CD4-positive, alpha-beta T cell (primary cell): ENCODE data around the gene ZNF268. TPM values are rescaled to one million over a fixed set of nuclear protein-coding genes. Genes with fewer than 3 reads are reported as not detected.
A peak's percentile ranks its signal among the peaks of the same experiment; 100 is the strongest.

Experiments
- ATAC-seq: fragments of 200-7000 bp; cut with Tn5 transposase; one replicate; pipeline ENCODE4 v1.10.0; 2022; ENCODE audit warnings: mild to moderate bottlenecking; ENCODE audit not compliant: poor library complexity
- CTCF ChIA-PET: fragments of 350-600 bp; sonication (Branson Sonifier 250); formaldehyde crosslinking; loops from one replicate; lab custom pipeline; 2021; ENCODE audit warnings: antibody characterized with exemption, inconsistent platforms; lab: Charles Lee
- POLR2A ChIA-PET: fragments of 350-600 bp; sonication (Branson Sonifier 250); formaldehyde crosslinking; loops from one replicate; lab custom pipeline; 2021; ENCODE audit warnings: antibody characterized with exemption, inconsistent platforms; lab: Charles Lee
- DNase-seq, 14 experiments: peaks; one replicate each; pipeline ENCODE4 v3.0.0-alpha.2; 2013 to 2020; ENCODE audit warnings: mixed read lengths in 2 of 14
- H3K27ac ChIP-seq, 2 donors: one replicate each; pipeline versions ENCODE4 v1.5.1 to v1.7.0; 2013; ENCODE audit warnings: low read length in 2 of 2, low read depth in 1 of 2, mild to moderate bottlenecking in 1 of 2
- H3K27me3 ChIP-seq, 2 experiments: 1 replicate in 1 of 2; 2 replicates in 1 of 2; pipeline versions ENCODE4 v1.6.1 to v1.7.0; 2013; ENCODE audit warnings: low read length in 2 of 2, control low read depth in 1 of 2, mild to moderate bottlenecking in 1 of 2, moderate library complexity in 1 of 2; ENCODE audit not compliant: insufficient read depth in 2 of 2, control insufficient read depth in 1 of 2
- H3K36me3 ChIP-seq: one replicate; pipeline ENCODE4 v1.6.1; 2013; ENCODE audit warnings: low read length, control low read depth; ENCODE audit not compliant: insufficient read depth
- H3K4me1 ChIP-seq: one replicate; pipeline ENCODE4 v1.6.1; 2013; ENCODE audit warnings: low read length, control low read depth; ENCODE audit not compliant: insufficient read depth
- H3K4me3 ChIP-seq: one replicate; pipeline ENCODE4 v1.5.1; 2013; ENCODE audit warnings: mild to moderate bottlenecking, low read length, moderate library complexity
- H3K9me3 ChIP-seq, 2 experiments: 1 replicate in 1 of 2; 2 replicates in 1 of 2; pipeline versions ENCODE4 v1.6.1 to v1.7.0; 2013; ENCODE audit warnings: low read length in 2 of 2, mild to moderate bottlenecking in 2 of 2, control low read depth in 1 of 2, moderate library complexity in 1 of 2; ENCODE audit not compliant: control insufficient read depth in 1 of 2, insufficient read depth in 1 of 2
- H3K27ac Mint-ChIP-seq: one replicate; pipeline ENCODE4 v1.8.0; 2020; ENCODE audit warnings: mixed read lengths
- H3K27me3 Mint-ChIP-seq: one replicate; pipeline ENCODE4 v1.8.0; 2021; ENCODE audit warnings: mixed read lengths
- H3K36me3 Mint-ChIP-seq: one replicate; pipeline ENCODE4 v1.8.0; 2021; ENCODE audit warnings: low read depth, mixed read lengths
- H3K4me1 Mint-ChIP-seq: one replicate; pipeline ENCODE4 v1.8.0; 2021; ENCODE audit warnings: low read depth, mixed read lengths
- H3K4me3 Mint-ChIP-seq: one replicate; pipeline ENCODE4 v1.8.0; 2020; ENCODE audit warnings: mild to moderate bottlenecking, mixed read lengths
- H3K9me3 Mint-ChIP-seq: one replicate; pipeline ENCODE4 v1.8.0; 2020; ENCODE audit warnings: mixed read lengths
- intact Hi-C, 2 experiments: fragments of 100-400 bp; cut with DNase I in 1 of 2; cut with micrococcal nuclease in 1 of 2; formaldehyde crosslinking; loops; one replicate each; pipeline versions ENCODE4 v1.15.1 to v1.9.0; 2023 to 2025; cut with DNase I, micrococcal nuclease
- total RNA-seq, 174 experiments: library from RNA in 2 of 174; stranded (reverse) in 2 of 174; gene quantifications; one replicate each; pipeline ENCODE4 v1.2.3 and lab custom pipeline; 2021 to 2026
- TF ChIP-seq, protein P1 (sequence below): fragments of 200-600 bp; IDR thresholded peaks from one replicate; pipeline ENCODE4 v1.8.0; 2022; ENCODE audit warnings: antibody characterized with exemption, mild to moderate bottlenecking

Gene ZNF268
- total RNA-seq, 2 experiments from 2014 or later = 15.1 to 17.6 TPM

- Histone ChIP-seq H3K36me3 (peaks cover 27% of the 10 kb centered on the region), H3K9me3 (peaks cover 32 to 83% of the 10 kb centered on the region in 2 experiments), H3K27me3 (no peaks in the 10 kb centered on the region), H3K4me3 (no peak overlapping the region), H3K4me1 (no peaks in the 10 kb centered on the region), H3K27ac (no peak overlapping the region)
- ChIA-PET CTCF (no interaction called here), POLR2A (interaction anchor here (0.7 kb wide), 1 partner anchor 217 kb away, joined by 3 read pairs; the partner anchor contains the start of gene ZNF26)
- peaks cover 11% of the 10 kb centered on the region for H3K9me3 Mint-ChIP-seq
- H3K4me1 Mint-ChIP-seq = no peaks in the 10 kb centered on the region
- H3K27ac Mint-ChIP-seq = no peak overlapping the region
- TF ChIP-seq, protein P1, sequence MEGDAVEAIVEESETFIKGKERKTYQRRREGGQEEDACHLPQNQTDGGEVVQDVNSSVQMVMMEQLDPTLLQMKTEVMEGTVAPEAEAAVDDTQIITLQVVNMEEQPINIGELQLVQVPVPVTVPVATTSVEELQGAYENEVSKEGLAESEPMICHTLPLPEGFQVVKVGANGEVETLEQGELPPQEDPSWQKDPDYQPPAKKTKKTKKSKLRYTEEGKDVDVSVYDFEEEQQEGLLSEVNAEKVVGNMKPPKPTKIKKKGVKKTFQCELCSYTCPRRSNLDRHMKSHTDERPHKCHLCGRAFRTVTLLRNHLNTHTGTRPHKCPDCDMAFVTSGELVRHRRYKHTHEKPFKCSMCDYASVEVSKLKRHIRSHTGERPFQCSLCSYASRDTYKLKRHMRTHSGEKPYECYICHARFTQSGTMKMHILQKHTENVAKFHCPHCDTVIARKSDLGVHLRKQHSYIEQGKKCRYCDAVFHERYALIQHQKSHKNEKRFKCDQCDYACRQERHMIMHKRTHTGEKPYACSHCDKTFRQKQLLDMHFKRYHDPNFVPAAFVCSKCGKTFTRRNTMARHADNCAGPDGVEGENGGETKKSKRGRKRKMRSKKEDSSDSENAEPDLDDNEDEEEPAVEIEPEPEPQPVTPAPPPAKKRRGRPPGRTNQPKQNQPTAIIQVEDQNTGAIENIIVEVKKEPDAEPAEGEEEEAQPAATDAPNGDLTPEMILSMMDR = no peak
- intact Hi-C loops = no loop called here
- H3K36me3 Mint-ChIP-seq = peaks cover 84% of the 10 kb centered on the region
- DNase-seq (peak in 1 of 14 experiments; percentile 3), ATAC-seq (no peak)
- no peaks in the 10 kb centered on the region for H3K27me3 Mint-ChIP-seq
- H3K4me3 Mint-ChIP-seq = no peak overlapping the region
Observed at GRCh38 chr12:133203344-133204263, 22.3 kb downstream of the ZNF268 start.

DNA sequence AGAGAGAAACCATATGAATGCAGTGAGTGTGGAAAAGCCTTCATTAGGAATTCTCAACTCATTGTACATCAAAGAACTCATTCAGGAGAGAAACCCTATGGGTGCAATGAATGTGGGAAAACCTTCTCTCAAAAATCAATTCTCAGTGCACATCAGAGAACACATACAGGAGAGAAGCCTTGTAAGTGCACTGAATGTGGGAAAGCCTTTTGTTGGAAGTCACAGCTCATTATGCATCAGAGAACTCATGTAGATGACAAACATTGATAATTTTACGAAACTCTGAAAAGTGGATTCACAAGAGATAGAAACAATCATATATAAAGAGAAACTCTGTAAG is 22.9 kb downstream of the ZNF268 start:
- H3K27ac Mint-ChIP-seq = no peak overlapping the region
- ATAC-seq (no peak), DNase-seq (no peak)
- H3K27me3 Mint-ChIP-seq = no peaks in the 10 kb centered on the region
- Histone ChIP-seq H3K4me1 (no peaks in the 10 kb centered on the region), H3K36me3 (peaks cover 27% of the 10 kb centered on the region), H3K27ac (no peak overlapping the region), H3K9me3 (peaks cover 38 to 89% of the 10 kb centered on the region in 2 experiments), H3K4me3 (no peak overlapping the region), H3K27me3 (no peaks in the 10 kb centered on the region)
- peaks cover 81% of the 10 kb centered on the region for H3K36me3 Mint-ChIP-seq
- peaks cover 11% of the 10 kb centered on the region for H3K9me3 Mint-ChIP-seq
- CTCF ChIA-PET = no interaction called here
- TF ChIP-seq, protein P1 = no peak
- intact Hi-C loops = no loop called here
- H3K4me3 Mint-ChIP-seq = no peak overlapping the region
- POLR2A ChIA-PET = no interaction called here
- H3K4me1 Mint-ChIP-seq = no peaks in the 10 kb centered on the region

GRCh38 chr12:133206390-133206789 is 25.1 kb downstream of the ZNF268 start:
- Mint-ChIP-seq H3K4me3 (no peak overlapping the region), H3K36me3 (peaks cover 65% of the 10 kb centered on the region), H3K27me3 (no peaks in the 10 kb centered on the region), H3K9me3 (no peaks in the 10 kb centered on the region), H3K27ac (no peak overlapping the region), H3K4me1 (no peaks in the 10 kb centered on the region)
- intact Hi-C loops = no loop called here
- Histone ChIP-seq H3K27ac (no peak overlapping the region), H3K4me1 (no peaks in the 10 kb centered on the region), H3K36me3 (peaks cover 17% of the 10 kb centered on the region), H3K27me3 (no peaks in the 10 kb centered on the region), H3K4me3 (no peak overlapping the region), H3K9me3 (peaks cover 59 to 97% of the 10 kb centered on the region in 2 experiments)
- POLR2A ChIA-PET = no interaction called here
- CTCF ChIA-PET = no interaction called here
- DNase-seq (no peak), ATAC-seq (no peak)
- TF ChIP-seq, protein P1 = no peak
